ENCODE results near the gene SETD6.

The SETD6 gene

DNA sequence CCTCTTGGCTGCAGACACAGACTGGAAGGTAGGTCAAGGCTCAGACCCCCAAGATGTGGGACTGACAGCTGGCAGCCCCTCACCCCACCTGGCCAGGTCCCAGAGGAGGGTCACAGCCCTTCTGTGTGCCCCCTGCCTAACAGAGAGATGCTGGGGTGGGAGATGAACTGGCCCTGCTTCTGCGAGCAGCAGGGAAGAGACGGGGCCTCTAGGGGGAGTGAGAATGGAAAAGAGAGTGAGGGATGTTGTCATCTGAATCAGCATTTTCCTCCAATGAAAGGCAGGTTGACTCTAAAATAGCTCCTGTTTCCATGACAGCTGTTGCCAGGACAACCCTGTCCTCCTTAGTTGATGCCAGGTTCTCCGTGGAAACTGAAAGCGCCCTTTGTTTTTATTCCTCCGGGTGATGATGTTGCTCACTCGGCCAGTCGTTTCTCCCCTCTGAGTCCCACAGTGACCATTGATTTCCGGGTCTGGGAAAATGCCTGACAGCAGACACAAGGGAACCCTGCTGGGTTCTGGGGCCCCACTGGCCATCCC lies 20.3 kb upstream of the SETD6 start:
- DNase-seq (ENCODE audit: low spot score) = peak; percentile 91

DNA sequence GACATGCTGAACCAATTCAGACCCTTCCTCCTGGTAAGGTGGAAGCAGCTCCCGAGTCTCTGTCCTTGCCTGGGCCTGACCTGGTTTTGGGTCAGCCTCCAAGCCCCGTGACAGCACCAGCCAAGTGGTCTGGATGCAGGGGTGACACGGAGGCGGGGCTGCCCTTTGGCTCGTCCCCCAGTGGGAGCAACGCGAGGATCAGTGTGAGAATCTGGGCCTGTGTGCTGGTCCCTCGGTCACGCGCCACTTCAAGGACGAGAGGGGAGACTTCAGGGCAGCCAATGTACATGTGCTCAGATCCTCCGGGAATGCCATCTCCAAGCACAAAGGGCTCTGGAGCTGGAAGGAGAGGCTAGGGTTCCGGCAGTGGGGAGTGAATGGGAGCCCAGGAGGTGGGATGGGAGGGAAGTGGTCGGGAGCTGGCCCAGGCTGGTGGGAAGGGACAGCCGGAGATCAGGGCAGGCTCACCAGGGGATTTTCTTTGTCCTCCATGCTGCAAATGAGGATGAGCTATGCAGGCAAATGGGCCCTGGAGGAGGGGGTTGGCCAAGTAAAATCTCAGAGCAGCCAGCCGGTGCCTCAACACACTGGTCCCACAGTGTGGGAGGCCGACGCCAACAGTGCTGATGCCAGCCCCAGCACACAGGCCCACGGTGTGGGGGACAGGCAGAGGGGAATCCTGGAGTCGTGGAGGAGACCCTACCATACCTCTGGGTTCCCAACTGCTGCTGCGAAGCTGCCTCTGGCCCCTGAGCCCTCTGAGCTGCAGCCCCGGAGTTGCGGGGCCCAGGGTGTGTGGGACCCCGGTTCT lies 19.6 kb upstream of the SETD6 start:
- DNase-seq (ENCODE audit: low spot score) = no peak

DNA sequence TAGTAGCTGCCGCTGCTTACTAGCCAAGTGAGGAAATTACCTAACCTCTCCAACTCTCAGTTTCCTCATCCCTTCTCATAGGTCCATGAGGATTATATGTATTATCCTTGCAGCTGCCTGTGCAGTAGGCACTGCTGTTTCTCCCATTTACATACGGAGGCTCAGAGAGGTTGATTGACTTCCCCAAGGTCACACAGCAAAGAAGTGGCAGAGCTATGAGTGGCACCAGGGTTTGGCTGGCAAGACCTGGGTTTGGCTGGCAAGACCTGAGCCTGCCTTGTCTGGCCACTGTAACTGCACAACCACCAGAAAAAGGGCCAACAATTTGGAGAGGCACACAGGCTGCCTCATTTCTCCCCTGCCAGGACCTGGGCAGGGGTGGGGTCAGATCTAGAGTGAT lies 17.8 kb upstream of the SETD6 start:
- DNase-seq (ENCODE audit: low spot score) = no peak

DNA sequence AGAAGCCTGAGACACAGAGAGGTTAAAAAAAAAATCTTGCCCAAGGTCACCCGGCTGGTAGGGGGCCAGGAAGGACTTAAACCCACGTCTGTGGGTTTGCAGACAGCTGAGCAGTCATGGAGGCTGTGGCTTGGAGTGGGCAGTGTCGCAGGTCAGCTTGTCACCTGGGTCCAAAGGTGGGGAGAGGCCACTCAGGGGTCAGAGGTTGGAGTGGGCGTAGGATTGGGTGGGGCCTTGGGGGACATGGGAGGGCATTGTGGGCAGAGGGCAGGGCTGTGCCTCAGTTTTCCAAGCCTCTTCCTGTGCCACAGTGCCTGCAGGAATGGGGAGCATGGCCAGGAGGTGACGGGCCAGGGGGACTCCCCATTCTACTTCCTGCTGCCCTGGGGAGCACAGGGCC lies 17.4 kb upstream of the SETD6 start:
- no peak for DNase-seq (ENCODE audit: low spot score)

DNA sequence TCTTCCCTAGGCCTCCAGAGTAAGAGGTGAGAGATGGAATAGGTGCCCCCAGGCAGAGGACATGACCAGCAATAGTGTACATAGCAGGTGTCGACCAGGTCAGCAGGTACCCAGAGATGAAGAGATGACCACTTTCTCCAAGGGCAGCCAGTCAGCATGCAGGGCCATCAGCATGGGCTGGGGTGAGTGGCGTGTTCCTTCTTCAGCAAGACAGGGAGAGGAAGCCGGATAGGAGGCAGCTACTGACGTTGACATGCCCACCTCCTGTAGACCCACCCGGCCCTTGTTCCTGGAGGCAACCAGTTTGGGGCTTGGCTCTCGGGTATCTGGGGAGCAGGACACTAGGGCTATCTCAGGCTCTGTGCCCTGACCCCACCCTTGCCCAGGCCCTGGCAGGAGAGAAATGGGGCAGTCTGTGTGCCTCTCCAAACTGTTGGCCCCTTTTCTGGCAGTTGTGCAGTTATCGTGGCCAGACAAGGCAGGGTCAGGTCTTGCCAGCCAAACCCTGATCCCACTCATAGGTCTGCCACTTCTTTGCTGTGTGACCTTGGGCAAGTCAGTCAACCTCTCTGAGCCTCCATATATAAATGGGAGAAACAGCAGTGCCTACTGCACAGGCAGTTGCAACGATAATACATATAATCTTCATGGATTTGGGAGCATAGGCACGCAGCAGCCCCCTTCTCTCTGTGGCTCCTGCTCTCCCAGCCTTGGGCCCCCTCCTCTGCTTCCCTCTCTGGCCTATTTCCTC lies 16.8 kb upstream of the SETD6 start:
- no peak for DNase-seq (ENCODE audit: low spot score)

DNA sequence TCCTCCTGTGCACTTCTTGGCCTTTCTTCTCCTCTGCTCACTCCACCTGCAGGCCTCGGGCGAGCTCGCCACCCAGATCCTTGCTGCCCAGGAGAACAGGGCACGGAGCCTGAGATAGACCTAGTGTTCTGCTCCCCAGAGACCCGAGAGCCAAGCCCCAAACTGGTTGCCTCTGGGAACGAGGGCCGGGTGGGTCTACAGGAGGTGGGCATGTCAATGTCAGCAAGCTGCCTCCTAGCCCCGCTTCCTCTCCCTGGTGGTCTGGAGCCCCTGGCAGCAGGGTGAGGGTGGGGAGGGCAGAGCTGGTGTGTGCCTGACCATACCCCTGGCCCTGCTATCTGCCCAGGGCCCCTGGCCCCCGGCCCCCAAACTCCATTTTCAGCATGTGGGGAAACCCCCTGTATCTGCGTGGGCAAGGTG lies 16.2 kb upstream of the SETD6 start:
- no peak for DNase-seq (ENCODE audit: low spot score)

DNA sequence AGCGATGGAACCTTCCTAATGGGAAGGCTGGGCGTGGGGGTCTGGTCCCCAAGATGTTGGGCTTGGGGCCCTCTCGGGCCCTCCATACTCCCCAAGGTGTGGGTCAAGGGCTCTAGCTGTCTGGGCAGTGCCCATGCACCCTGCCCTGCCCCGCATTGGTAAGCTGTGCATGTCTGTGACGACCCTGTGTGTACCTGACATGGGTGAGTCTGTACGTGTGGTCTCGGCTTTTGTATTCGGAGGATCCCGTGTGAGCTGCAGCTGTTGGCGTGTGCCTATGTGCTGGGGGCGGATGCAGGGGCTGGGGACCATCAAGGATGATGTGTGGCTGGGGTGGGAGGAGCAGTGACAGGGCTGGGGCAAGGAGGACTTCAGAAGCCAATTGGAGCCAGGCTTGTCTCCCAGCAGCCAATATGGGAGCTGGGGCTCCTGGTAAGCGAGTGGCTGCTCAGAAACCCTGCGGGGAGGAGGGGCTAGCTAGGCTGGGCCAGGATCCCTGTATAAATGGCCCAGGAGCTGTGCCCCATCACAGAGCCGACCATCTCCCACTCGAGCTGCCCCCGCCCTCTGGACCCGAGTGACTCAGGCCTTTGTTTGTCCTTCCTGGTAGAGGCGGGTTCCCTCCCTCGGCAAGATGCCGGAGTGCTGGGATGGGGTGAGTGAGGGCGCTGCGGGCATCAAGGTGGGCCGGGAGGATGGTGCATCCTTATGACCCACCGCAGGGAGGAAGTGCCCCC lies 15.5 kb upstream of the SETD6 start, which contains the start of gene NDRG4:
Gene NDRG4 (plus strand): TSS at position 529 of the 737 bp plus-strand sequence. CDS start 106 bp downstream, at position 635.
- DNase-seq (ENCODE audit: low spot score) = peak; percentile 90

DNA sequence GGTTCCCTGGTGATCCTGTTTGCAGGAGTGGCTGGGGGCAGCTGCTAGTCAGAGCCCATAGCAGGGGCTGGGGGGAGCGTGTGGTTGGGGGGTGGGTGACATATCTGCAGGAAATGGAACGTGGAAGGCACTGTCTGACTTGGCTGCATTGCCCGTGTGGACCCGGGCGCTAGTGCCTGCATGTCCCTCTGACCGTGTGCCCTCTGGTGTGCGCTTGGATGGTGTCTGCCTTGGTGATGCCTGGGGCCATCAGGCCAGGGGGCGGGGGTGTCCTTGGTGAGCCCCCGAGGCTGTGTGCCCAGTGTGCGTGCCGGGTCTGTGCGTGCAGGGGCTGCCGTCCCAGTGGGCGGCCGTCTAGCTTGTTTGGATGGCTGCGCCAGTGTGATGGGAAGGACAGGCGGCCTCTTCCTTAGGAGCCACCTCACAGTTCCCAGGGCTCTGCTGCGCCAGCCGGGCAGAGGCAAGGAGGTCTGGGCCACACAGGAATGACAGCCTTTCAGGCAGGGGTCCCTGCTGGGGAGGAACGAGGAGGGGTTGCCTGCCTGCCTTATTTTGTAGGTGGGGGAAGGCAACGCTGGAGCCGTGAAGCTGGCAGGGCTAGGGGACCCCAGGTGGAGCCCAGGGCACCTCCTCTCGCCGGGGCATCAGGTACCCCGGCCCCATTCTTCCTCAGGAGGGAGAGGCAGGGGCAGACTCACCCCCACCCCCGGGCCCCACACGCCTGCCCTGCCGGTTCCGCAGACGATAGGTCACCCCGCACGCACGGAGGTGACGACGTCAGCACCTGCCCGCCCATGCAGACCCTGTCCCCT lies 14.7 kb upstream of the SETD6 start:
- DNase-seq (ENCODE audit: low spot score) = peak; percentile 51

DNA sequence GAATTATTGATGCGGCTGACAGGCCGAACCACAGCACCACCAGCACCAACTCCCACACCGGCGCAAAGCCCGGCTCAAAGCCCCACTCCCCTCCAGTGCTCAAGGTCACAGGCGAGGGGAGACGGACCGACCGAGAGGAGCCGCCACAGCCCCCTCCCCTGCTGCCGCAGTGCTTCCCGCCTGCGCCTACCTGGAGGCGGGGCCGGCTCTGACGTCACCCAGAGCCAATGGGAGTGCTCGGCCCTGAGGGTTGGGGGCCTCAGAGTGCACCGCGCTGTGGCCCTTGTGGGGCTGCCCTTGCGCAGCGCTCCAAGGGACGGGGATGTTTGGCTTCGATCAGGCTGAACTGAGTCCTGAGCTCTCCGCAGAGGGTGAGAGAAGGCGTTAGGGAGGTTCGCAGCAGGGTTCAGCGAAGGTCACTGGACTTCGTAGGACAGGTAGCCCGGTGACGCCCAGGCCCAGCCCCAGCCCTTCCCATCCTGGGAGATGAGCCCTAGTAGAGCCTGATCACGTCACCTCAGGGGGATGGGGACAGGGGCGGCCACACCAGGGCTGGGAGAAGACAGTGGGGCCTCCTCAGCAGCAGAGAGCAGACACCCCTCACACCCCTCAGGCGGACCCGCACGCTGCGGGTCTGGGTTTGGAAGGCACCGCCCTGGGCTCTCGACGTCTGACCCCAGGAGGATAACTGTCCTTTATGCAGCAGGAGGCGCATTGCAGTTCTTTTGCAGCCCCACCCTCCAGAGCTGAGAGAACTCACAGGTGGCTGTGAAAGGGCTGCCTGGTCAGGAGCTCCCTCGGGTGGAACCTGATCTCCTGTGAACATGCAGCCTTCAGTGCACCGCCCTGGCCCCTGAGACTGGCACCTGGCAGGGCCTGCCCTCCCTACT lies 13.8 kb upstream of the SETD6 start:
- peak; percentile 88 for DNase-seq (ENCODE audit: low spot score)

DNA sequence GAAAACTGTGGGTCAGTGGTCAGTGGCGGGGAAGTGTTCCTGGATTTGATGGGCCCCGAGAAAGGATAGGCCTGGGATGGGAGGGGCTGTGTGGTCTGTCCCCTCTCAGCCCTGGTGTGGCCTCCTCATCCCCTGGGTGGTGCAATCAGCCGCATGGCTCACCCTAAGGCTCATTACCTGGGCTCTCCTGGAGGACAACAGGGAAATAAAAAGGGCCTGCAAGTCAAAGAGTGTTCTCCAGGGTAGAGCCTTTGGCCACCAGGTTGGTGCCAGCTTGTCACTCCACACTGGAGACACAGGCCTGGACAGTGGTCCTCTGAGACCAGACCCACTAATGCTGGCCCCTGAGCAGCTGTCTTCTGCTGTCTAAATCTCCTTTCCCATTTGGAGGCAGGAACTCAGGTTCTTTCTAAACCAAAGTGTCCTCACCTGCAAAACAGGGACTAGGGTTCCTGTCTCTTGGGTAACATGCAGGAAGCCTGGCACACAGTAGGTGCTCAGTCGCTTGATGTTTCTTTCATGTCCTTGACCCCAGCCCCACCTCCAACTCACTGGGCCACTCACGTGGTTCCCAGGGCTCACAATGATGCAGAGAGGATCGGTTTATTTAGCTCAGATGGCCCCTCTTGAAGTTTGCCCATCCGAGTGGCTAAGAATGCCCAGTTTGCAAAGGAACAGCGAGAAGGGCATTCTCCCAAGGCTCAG lies 12.9 kb upstream of the SETD6 start:
- no peak for DNase-seq (ENCODE audit: low spot score)

DNA sequence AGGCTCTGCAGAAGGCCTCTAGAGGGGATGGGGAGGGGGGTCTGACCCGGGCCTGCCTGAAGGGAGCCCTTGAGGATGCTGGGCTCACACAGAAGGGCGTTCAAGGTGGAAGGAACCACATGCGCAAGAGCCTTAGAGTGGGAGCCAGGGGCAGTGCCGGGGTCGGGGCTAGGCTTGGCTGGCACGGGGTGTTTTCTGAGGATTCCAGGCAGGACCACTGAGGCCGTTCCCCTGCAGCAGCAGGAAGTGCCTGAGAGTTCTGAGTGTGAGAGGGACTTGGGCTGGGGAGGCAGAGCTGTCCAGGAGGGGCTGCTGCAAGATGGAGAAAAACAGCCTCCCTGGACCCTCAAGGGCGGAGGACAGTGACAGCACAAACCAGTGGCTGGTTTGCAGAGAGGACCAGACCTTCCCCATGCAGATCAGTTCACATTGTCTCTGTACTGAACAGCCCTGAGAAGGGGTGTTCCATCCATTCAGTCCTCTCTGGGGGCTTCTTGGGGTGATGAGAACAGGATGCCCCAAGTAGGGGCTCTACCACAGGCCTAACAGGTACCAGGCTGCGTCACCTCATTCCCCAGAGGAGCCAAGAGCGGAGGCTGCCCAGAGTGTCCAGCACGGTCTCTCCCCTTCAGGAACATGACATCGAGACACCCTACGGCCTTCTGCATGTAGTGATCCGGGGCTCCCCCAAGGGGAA lies 12.0 kb upstream of the SETD6 start:
- DNase-seq (ENCODE audit: low spot score) = no peak

DNA sequence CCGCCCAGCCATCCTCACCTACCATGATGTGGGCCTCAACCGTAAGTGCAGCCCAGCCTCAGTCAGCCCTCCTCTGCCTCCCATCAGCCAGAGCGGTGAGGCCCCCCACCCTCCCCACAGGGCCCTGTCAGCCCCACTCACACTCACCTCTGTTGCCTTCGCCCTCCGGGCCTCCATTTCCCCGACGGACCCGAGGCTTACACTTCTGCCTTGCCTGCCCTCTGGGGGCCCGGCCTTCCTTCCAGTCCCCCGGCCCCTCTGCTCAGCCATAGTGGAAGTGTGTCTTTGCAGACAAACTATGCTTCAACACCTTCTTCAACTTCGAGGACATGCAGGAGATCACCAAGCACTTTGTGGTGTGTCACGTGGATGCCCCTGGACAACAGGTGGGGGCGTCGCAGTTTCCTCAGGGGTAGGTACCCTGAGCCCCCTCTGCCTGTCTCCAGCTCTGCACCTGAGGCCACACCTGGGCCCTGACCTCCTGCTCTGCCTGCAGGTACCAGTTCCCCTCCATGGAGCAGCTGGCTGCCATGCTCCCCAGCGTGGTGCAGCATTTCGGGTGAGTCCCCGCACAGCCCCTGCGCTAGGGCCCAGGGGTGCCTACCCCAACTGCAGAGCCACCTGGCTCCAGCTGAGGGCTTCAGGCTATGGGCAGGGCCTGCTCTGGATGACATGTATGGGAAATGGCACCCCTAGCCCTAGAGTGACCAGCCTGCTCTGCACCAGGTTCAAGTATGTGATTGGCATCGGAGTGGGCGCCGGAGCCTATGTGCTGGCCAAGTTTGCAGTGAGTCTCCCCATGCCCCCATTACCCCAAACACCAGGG lies 11.2 kb upstream of the SETD6 start:
- DNase-seq (ENCODE audit: low spot score) = no peak

DNA sequence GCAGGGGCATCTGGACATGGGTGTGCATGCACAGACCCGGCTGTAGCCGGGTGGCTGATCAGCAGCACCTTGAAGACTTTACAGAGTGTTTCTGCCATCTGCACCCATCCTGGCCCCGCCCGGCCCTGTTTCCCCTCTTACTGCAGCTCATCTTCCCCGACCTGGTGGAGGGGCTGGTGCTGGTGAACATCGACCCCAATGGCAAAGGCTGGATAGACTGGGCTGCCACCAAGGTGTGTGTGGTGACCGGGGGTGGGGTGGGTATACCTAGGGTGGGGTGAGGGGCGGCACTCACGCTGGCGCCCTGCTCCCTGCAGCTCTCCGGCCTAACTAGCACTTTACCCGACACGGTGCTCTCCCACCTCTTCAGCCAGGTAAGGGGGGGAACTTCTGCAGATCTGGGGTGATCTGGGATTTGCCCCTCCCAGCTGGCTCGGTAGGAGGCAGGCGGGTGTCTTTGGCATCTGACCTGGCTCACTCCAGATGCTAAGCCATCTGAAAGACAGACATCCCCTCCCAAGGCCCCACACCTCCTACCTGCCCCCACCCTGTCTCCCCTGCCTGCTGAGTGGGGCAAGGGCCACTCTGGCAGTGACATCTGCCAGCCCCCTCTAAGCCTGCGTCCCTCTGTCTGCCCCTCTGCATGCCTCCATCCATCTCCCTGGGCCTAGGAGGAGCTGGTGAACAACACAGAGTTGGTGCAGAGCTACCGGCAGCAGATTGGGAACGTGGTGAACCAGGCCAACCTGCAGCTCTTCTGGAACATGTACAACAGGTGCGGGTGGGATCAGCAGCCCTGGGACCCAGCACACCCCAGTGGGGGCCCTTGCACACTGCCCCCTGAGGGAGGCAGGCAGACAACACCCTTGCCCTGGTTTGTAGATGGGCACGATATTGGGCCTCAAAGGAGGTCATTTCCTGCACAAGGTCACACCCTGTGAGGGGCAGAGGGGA lies 8.8 kb upstream of the SETD6 start:
- no peak for DNase-seq (ENCODE audit: low spot score)

DNA sequence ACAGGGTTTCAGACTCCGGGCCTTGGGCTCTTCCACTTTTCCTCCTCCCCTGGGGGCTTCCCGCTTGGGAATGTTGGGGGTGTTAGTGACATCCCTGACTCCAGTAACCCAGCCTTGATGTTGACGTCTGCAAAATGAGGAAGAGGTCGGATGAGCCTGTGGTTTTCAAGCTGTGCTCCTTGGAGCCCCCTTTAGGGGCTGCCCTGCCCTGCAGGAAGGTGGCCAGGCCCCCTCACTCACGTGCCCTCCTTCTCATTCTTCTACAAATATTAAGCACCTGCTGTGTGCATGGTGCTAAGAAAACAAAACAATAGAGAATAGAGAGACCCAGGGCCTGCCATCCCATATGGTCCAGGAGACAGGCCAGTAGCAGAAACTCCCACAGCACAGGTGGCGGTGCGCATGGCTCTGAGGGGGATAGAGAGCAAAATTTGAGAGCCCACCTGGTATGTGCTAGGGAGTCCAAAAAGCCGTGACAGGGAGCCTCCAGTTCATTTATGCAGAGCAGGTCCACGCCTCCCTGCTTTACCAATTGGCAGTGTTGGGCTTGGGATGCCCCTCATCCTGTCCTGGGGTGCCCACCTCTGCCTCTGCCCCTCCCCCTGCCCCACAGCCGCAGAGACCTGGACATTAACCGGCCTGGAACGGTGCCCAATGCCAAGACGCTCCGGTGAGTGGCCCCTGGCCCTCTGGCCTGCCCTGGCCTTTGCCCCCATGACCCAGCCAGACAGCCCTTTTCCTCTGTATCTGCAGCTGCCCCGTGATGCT lies 7.9 kb upstream of the SETD6 start:
- DNase-seq (ENCODE audit: low spot score) = no peak

DNA sequence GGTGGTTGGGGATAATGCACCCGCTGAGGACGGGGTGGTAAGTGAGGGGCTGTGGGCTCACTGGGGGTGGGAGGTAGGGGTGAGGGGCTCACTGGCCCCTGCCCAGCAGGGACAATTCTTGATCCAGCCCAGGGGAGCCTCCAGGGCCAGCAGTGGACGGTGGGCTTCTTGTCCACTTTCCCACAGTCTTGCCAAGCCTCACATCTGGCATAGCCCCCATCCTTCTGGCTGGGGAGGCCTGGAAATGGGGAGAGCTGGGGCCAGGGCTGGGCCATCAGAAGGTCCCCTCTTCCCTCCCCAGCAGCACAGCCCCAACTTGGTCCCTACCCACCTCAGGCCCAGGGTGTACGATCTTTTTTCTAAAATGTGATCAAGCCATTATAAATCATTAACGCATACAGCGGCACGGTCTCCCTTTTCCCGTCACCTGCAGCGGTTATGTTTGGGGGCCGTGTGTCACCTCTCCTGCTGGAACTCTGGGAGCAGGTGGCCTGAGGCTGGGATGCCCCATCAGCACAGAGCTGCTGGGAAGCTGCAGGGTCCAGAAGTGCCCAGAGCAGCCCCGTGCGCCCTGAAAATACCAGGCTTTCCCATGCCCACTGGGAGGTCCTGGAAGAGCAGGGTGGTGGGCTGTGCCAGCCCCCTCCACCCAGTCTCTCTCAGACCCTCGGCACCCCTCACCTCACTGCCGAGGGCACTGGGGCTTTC lies 7.2 kb upstream of the SETD6 start:
- DNase-seq (ENCODE audit: low spot score) = no peak

Data from iPS-NIHi11 (cell line).